HFFc6 (cell line): ENCODE data around the gene JAG1. TPM values are rescaled to one million over a fixed set of nuclear protein-coding genes. Genes with fewer than 3 reads are reported as not detected.
"Not testable (repeated sequence)": the region's sequence is repeated elsewhere in the genome, so short reads cannot be mapped to it uniquely, and the experiment has no call there.

Source experiments
- DNase-seq: peaks from one replicate; pipeline ENCODE4 v3.0.0-alpha.2; 2018
- H3K27ac Mint-ChIP-seq: 2 replicates; pipeline ENCODE4 v1.8.0; 2020; ENCODE audit warnings: mild to moderate bottlenecking, mixed read lengths
- H3K27me3 Mint-ChIP-seq: 2 replicates; pipeline ENCODE4 v1.8.0; 2021; ENCODE audit warnings: mild to moderate bottlenecking, moderate library complexity, mixed read lengths; ENCODE audit not compliant: insufficient read depth
- H3K36me3 Mint-ChIP-seq: 2 replicates; pipeline ENCODE4 v1.8.0; 2021; ENCODE audit warnings: low read depth, mixed read lengths
- H3K4me1 Mint-ChIP-seq: 2 replicates; pipeline ENCODE4 v1.8.0; 2020; ENCODE audit warnings: low read depth, mixed read lengths
- H3K4me3 Mint-ChIP-seq: 2 replicates; pipeline ENCODE4 v1.8.0; 2020; ENCODE audit warnings: mild to moderate bottlenecking, moderate library complexity, mixed read lengths
- H3K9me3 Mint-ChIP-seq: 2 replicates; pipeline ENCODE4 v1.8.0; 2020; ENCODE audit warnings: mild to moderate bottlenecking, mixed read lengths
- total RNA-seq, 6 experiments: library from RNA; stranded (reverse); fragmentation: NEBNext Ultra II Directional; extraction: Animal tissue kit (Norgen Biotek cat#: 25700); gene quantifications; 2 replicates in 1 of 6; 3 replicates in 5 of 6; pipeline ENCODE4 v1.2.3, GENCODE V29; 2021
- TF ChIP-seq, protein P1 (sequence below): fragments of 200-600 bp; sonication (generic); IDR thresholded peaks from 2 replicates; pipeline ENCODE4 v1.5.0; 2021; ENCODE audit warnings: antibody characterized with exemption, mild to moderate bottlenecking

Gene JAG1
- total RNA-seq, 6 experiments from 2014 or later = 3.0 to 9.3 (median 8.2) TPM

DNA sequence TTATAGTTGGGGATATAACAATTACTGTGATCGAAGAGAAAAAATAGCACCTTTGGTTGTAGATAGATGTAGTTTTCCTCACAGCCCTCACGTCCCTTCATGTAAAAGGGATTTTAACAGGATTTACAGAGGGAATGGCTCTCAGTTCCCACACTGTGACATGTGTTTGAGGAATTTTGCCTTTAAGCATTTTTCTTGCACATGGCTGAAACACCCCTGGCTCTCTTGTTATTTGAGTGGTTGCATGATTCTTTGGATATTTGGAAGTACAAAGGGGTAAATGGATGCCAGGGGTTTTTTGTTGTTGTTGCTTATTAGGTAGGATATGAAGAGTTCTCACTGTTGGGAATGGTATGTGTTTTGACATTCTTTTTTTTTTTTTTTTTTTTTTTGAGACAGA lies 48.2 kb downstream of the JAG1 start:
- TF ChIP-seq, protein P1, sequence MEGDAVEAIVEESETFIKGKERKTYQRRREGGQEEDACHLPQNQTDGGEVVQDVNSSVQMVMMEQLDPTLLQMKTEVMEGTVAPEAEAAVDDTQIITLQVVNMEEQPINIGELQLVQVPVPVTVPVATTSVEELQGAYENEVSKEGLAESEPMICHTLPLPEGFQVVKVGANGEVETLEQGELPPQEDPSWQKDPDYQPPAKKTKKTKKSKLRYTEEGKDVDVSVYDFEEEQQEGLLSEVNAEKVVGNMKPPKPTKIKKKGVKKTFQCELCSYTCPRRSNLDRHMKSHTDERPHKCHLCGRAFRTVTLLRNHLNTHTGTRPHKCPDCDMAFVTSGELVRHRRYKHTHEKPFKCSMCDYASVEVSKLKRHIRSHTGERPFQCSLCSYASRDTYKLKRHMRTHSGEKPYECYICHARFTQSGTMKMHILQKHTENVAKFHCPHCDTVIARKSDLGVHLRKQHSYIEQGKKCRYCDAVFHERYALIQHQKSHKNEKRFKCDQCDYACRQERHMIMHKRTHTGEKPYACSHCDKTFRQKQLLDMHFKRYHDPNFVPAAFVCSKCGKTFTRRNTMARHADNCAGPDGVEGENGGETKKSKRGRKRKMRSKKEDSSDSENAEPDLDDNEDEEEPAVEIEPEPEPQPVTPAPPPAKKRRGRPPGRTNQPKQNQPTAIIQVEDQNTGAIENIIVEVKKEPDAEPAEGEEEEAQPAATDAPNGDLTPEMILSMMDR = no peak
- H3K9me3 Mint-ChIP-seq = no peaks in the 10 kb centered on the region
- peak overlapping the region; percentile 18; the same call in 1 of the 2 replicates for H3K27ac Mint-ChIP-seq
- H3K4me3 Mint-ChIP-seq = no peak overlapping the region
- H3K27me3 Mint-ChIP-seq = no peaks in the 10 kb centered on the region; the same call in 1 of the 2 replicates
- no peak for DNase-seq
- peaks cover 4% of the 10 kb centered on the region; the same call in 1 of the 2 replicates for H3K36me3 Mint-ChIP-seq
- H3K4me1 Mint-ChIP-seq = peaks cover 34% of the 10 kb centered on the region

DNA sequence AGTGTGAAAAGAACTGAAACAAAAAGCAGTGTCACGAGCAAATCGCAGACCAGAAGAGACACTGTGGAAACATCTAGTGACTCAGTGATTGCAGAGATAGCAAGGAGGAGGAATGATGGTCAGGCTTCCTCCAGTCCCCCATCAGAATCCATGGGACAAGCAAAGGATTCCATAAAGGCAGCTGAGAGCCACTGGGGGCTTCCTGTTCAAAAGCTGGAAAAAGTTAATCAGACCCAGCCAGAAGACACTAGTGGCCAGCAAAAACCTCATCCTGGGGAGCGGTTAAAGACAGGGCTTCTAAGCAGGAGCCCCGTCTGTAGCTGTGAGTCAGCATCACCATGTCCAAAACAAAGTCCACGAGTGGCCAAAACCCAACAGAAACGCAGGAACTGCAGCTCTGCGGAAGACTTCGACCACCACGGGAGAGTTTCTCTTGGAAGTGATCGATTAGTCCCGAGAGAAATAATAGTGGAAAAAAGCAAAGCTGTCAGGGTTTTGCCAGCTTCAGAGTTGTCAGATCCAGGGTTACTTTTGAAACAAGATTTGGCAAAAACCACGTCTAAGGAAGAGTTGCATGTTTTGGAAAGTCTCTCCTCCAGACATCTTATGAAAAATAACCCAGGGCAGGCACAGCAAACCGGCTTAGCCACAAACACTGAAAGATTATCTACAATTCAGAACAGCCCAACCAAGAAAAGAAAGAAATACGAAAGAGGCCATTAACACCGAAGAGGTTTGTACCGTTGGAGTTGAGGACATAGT lies 51.0 kb downstream of the JAG1 start:
- peak overlapping the region; percentile 91 for H3K27ac Mint-ChIP-seq
- TF ChIP-seq, protein P1 = no peak
- DNase-seq = peak; percentile 66
- peak overlapping the region; percentile 87 for H3K4me3 Mint-ChIP-seq
- H3K36me3 Mint-ChIP-seq = peaks cover 4% of the 10 kb centered on the region; the same call in 1 of the 2 replicates
- peaks cover 48% of the 10 kb centered on the region for H3K4me1 Mint-ChIP-seq
- H3K27me3 Mint-ChIP-seq = no peaks in the 10 kb centered on the region; the same call in 1 of the 2 replicates
- H3K9me3 Mint-ChIP-seq = no peaks in the 10 kb centered on the region

DNA sequence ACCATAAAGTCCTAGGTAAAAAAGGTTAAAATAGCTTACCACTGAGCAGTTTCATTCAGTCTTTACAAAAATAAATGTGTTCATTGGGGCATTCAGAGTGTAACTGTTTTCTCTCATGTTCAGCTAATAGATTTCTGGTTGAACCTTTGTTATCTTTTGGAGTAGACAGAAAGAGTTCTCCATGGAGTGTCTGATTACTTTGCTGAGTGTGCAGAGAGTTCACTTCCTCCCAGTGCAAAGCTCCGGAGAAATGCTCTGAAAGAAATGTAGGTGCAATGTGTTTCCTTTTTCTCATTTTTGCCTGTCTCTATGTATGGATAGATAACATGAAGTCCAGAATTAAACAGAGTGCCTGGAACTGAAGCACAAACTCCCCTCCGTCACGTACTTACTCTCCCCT lies 52.6 kb downstream of the JAG1 start:
- Mint-ChIP-seq H3K27me3 (no peaks in the 10 kb centered on the region; the same call in 1 of the 2 replicates), H3K27ac (no peak overlapping the region), H3K9me3 (no peaks in the 10 kb centered on the region), H3K4me1 (peaks cover 48% of the 10 kb centered on the region), H3K4me3 (no peak overlapping the region), H3K36me3 (peaks cover 11% of the 10 kb centered on the region; the same call in 1 of the 2 replicates)
- no peak for DNase-seq
- TF ChIP-seq, protein P1 = no peak

DNA sequence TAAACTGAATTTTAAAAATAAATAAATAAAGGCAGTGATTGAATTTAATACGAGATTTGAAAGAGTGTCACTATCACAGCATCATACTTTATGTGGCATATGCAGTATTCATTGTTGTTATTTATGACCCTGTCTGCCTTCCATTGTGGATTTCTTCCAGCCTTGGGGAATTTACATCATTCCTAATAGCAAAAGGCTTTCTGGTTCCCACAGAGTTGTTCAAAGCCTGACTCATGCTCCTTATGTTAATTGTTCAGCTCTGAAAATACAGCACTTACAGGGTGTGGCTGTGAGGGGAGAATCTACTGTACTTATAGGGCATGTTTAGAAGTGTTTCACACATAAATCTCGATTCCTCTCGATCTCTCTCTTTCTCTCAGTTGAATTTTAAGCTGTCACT lies 54.4 kb downstream of the JAG1 start:
- Mint-ChIP-seq H3K36me3 (peaks cover 14% of the 10 kb centered on the region; the same call in 1 of the 2 replicates), H3K4me1 (peaks cover 37% of the 10 kb centered on the region), H3K27me3 (no peaks in the 10 kb centered on the region; the same call in 1 of the 2 replicates), H3K4me3 (peak overlapping the region; percentile 19; the same call in 1 of the 2 replicates), H3K27ac (peak overlapping the region; percentile 77), H3K9me3 (no peaks in the 10 kb centered on the region)
- TF ChIP-seq, protein P1 = no peak
- peak; percentile 82 for DNase-seq

DNA sequence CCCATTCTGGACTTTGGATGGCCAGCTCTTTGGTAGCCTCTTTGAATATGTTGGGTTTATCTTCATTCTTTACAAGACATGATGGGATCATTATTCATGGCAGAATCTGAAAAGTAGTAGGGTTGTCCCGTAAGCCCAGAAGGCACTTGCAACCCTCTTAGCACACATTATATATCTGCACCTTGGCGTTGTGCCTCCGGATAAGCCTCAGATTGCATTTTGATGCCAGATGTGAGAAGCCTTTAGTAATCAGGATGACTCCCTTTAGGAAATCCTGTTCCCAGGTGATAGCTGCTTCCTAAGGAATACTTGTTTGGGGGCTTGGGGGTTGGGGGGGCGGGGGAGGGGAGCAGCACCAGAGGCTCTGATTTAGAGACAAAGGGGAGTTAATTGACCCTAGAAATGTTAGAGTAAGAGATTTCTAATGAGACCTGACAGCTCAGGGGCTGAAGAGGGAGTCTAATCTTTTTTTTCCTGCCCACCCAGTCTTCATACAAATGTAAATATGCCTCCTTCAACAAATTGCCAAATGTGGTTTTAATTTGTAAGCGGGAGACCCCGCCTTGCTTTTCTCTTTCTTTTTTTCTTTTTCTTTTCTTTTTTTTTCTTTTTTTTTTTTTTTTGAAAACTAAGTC lies 55.1 kb downstream of the JAG1 start:
- TF ChIP-seq, protein P1 = no peak
- peaks cover 37% of the 10 kb centered on the region for H3K4me1 Mint-ChIP-seq
- no peak for DNase-seq
- H3K36me3 Mint-ChIP-seq = peaks cover 14% of the 10 kb centered on the region; the same call in 1 of the 2 replicates
- H3K4me3 Mint-ChIP-seq = no peak overlapping the region
- peaks cover 1% of the 10 kb centered on the region; the same call in 1 of the 2 replicates for H3K27me3 Mint-ChIP-seq
- no peaks in the 10 kb centered on the region for H3K9me3 Mint-ChIP-seq
- H3K27ac Mint-ChIP-seq = no peak overlapping the region; the same call in 1 of the 2 replicates

DNA sequence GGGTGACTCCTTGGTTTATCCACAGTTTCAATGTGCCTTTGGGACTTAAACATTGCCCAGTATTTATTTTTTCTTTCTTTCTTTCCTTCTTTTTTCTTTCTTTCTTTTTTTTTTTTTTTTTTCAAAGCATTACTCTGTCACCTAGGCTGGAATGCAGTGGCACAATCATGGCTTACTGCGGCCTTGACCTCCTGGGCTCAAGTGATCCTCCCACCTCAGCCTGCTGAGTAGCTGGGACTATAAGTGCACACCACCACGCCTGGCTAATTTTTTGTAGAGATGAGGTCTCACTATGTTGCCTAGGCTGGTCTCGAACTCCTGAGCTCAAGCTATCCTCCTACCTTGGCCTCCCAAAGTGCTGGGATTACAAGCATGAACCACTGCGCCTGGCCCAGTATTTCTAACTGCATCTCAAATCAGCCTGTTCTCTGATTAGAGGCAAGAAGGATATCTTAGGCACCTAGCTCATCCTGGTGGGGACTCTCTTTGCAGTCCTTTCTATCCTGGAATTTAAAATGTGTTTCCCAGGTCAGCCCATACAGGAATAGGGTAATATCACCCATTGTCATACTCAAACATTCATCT lies 56.2 kb downstream of the JAG1 start:
- not testable (repeated sequence) for DNase-seq, H3K4me3 Mint-ChIP-seq, H3K9me3 Mint-ChIP-seq, H3K27me3 Mint-ChIP-seq, H3K27ac Mint-ChIP-seq
- H3K4me1 Mint-ChIP-seq = peaks cover 29% of the 10 kb centered on the region
- peaks cover 10% of the 10 kb centered on the region; the same call in 1 of the 2 replicates for H3K36me3 Mint-ChIP-seq
